Measurements from ENCODE around the gene C19orf38.

- TF ChIP-seq POLR2A (IDR thresholded peaks at IDR 0.05) (no peak), CTCF (IDR thresholded peaks at IDR 0.05) (no peak), EP300 (IDR thresholded peaks at IDR 0.05) (no peak)
Observed at GRCh38 chr19:10800488-10800887, 47.7 kb upstream of the C19orf38 start.
